K562 (cell line): ENCODE measurements around the gene ZNF407. TPM values are rescaled to one million over a fixed set of nuclear protein-coding genes. Genes with fewer than 3 reads are reported as not detected.

Source experiments
- ARID2 ChIP-seq: fragments of 450-650 bp; IDR thresholded peaks from 2 replicates; pipeline ENCODE4 v1.6.1; 2017; ENCODE audit warnings: antibody characterized with exemption, mild to moderate bottlenecking
- ASH1L ChIP-seq: fragments of 450-650 bp; IDR thresholded peaks from 2 replicates; pipeline ENCODE4 v1.6.1; 2018; ENCODE audit warnings: borderline replicate concordance, mild to moderate bottlenecking, low read depth; ENCODE audit not compliant: partially characterized antibody
- ETS1 ChIP-seq: conservative IDR thresholded peaks from 2 replicates; pipeline ENCODE4 v1.6.1; 2011; ENCODE audit warnings: low read depth, mild to moderate bottlenecking, low read length; ENCODE audit not compliant: control insufficient read depth
- FOXP1 ChIP-seq: sonication (generic); formaldehyde crosslinking; IDR thresholded peaks from 2 replicates; pipeline ENCODE4 v1.8.0; 2022; ENCODE audit warnings: mild to moderate bottlenecking, missing genetic modification reagents
- HDAC1 ChIP-seq, 2 experiments: fragments of 450-650 bp; IDR thresholded peaks; 2 replicates each; pipeline ENCODE4 v1.6.1; 2016 to 2017; ENCODE audit warnings: inconsistent platforms in 1 of 2, mild to moderate bottlenecking in 1 of 2, moderate library complexity in 1 of 2
- NBN ChIP-seq: fragments of 450-650 bp; IDR thresholded peaks from 2 replicates; pipeline ENCODE4 v1.6.1; 2016; ENCODE audit warnings: low read depth, mild to moderate bottlenecking
- NRF1 ChIP-seq, 2 experiments: fragments of 450-650 bp; IDR thresholded peaks in 1 of 2; conservative IDR thresholded peaks in 1 of 2; 2 replicates each; pipeline ENCODE4 v1.6.1; 2014; ENCODE audit warnings: mild to moderate bottlenecking in 2 of 2
- PHF8 ChIP-seq: fragments of 200-600 bp; sonication (generic); IDR thresholded peaks from 2 replicates; pipeline ENCODE4 v1.6.1; 2012; ENCODE audit warnings: mixed run types, mild to moderate bottlenecking, inconsistent platforms, low read length, moderate library complexity, borderline replicate concordance
- SFPQ ChIP-seq: fragments of 200-400 bp; formaldehyde crosslinking; IDR thresholded peaks from 2 replicates; pipeline ENCODE4 v1.6.1; 2017; ENCODE audit warnings: mild to moderate bottlenecking, low read depth, low read length, moderate library complexity
- STAT5A ChIP-seq: IDR thresholded peaks from 2 replicates; pipeline ENCODE4 v1.6.1; 2012; ENCODE audit warnings: low read length, inconsistent platforms, borderline replicate concordance
- TAF9B ChIP-seq: fragments of 450-650 bp; IDR thresholded peaks from 2 replicates; pipeline ENCODE4 v1.6.1; 2018; ENCODE audit warnings: mild to moderate bottlenecking; ENCODE audit not compliant: partially characterized antibody
- ZFX ChIP-seq: sonication (generic); formaldehyde crosslinking; IDR thresholded peaks from 2 replicates; pipeline ENCODE4 v1.8.0; 2022; ENCODE audit warnings: mild to moderate bottlenecking, missing genetic modification reagents, moderate library complexity
- ZKSCAN1 ChIP-seq: fragments of 150-350 bp; IDR thresholded peaks from 2 replicates; pipeline ENCODE4 v1.6.1; 2016; ENCODE audit warnings: low read depth, low read length
- ZNF79 ChIP-seq: fragments of 250-450 bp; sonication (Bioruptor Pico); IDR thresholded peaks from 2 replicates; pipeline ENCODE4 v1.4.0; 2020; ENCODE audit warnings: low read depth, mild to moderate bottlenecking, moderate library complexity
- polyA plus RNA-seq, 8 experiments: library from polyadenylated mRNA; depleted of rRNA in 4 of 8; stranded (reverse) in 5 of 8; unstranded in 3 of 8; fragments of >200 nt; fragmentation: Nextera tagmentation in 2 of 8; fragmentation: Illumina TruSeq in 1 of 8; extraction: Ambion mirVana in 2 of 8; extraction: Trizol in 1 of 8; gene quantifications; 2 replicates each; pipeline versions ENCODE4 v1.2.1 to v1.2.3, GENCODE V29; 2011 to 2014; ENCODE audit warnings: inconsistent platforms in 1 of 8, missing spikeins in 1 of 8
- total RNA-seq, 7 experiments: library from RNA; depleted of rRNA in 6 of 7; stranded (reverse); fragments of >200 nt in 6 of 7; fragmentation: Illumina TruSeq in 2 of 7; extraction: Trizol in 2 of 7; gene quantifications; 2 replicates each; pipeline versions ENCODE4 v1.2.1 to v1.2.3, GENCODE V29; 2011 to 2021; ENCODE audit warnings: low replicate concordance in 1 of 7
- TF ChIP-seq, protein P1 (sequence below): fragments of 450-650 bp; IDR thresholded peaks from 2 replicates; pipeline ENCODE4 v1.6.1; 2017; ENCODE audit warnings: antibody characterized with exemption, mild to moderate bottlenecking
- TF ChIP-seq, protein P2 (sequence below): sonication (generic); formaldehyde crosslinking; IDR thresholded peaks from 2 replicates; pipeline ENCODE4 v1.8.1; 2023; ENCODE audit warnings: mild to moderate bottlenecking, missing genetic modification reagents

The ZNF407 gene
- total and polyA plus RNA-seq, 9 of the 15 experiments (the other 6 are each of a cell fraction or from before 2014, with no cell fraction given), result 0.21 to 5.4 (median 2.3) TPM

DNA sequence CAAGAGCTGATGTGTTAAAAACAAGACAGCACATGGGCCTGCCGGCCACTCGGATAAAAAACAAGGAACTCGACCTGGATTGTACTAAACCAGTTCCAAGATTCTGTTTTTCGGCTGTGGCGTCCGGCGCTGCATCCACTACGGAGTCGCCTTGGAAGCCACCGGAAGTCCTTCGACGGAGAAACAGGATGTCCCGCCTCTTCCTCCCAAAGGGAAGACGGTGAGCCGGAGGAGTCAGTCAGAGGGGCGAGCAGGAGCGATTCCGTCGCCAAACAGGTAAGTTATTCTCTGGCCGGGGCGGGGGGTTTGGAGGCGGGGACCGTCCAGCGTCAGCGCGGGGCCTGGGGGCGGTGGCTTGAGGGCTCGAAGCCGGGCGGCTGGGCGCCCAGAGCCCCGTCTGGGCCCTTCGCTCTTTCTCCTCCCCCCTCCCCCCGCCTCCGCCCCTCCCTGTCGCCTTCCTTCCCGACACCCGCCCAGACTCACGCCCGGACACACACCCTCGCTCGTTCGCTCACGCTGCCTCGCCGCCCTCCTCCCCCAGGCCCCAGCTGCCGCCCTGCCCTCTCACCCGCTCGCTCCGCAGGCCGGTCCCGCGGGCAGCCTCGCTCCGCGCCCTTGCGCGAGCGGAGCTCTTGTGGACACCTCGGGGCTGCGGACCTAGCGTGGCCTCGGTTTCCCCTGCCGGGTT lies at the start of gene ZNF407 (continued):
- TF ChIP-seq, protein P1, sequence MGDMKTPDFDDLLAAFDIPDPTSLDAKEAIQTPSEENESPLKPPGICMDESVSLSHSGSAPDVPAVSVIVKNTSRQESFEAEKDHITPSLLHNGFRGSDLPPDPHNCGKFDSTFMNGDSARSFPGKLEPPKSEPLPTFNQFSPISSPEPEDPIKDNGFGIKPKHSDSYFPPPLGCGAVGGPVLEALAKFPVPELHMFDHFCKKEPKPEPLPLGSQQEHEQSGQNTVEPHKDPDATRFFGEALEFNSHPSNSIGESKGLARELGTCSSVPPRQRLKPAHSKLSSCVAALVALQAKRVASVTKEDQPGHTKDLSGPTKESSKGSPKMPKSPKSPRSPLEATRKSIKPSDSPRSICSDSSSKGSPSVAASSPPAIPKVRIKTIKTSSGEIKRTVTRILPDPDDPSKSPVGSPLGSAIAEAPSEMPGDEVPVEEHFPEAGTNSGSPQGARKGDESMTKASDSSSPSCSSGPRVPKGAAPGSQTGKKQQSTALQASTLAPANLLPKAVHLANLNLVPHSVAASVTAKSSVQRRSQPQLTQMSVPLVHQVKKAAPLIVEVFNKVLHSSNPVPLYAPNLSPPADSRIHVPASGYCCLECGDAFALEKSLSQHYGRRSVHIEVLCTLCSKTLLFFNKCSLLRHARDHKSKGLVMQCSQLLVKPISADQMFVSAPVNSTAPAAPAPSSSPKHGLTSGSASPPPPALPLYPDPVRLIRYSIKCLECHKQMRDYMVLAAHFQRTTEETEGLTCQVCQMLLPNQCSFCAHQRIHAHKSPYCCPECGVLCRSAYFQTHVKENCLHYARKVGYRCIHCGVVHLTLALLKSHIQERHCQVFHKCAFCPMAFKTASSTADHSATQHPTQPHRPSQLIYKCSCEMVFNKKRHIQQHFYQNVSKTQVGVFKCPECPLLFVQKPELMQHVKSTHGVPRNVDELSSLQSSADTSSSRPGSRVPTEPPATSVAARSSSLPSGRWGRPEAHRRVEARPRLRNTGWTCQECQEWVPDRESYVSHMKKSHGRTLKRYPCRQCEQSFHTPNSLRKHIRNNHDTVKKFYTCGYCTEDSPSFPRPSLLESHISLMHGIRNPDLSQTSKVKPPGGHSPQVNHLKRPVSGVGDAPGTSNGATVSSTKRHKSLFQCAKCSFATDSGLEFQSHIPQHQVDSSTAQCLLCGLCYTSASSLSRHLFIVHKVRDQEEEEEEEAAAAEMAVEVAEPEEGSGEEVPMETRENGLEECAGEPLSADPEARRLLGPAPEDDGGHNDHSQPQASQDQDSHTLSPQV, result no peak
- TF ChIP-seq ZFX (CRISPR knock-in tag), result no peak
- TF ChIP-seq ZNF79 (CRISPR knock-in tag), result no peak
- TF ChIP-seq ASH1L, result no peak
- TF ChIP-seq ETS1, result no peak
- TF ChIP-seq ARID2, result no peak
- no peak for TF ChIP-seq NBN
- no peak for TF ChIP-seq FOXP1 (CRISPR knock-in tag)
- peak in 1 of 2 experiments; percentile 75; a peak in 1 of 4 replicates for TF ChIP-seq HDAC1 (IDR thresholded peaks at IDR 0.05)
- TF ChIP-seq STAT5A, result no peak
- no peak for TF ChIP-seq ZKSCAN1
- no peak for TF ChIP-seq NRF1 (conservative IDR thresholded peaks at IDR 0.05 in 1 of 2, IDR thresholded peaks at IDR 0.05 in 1 of 2)
- TF ChIP-seq PHF8, result peak; percentile 48
- no peak for TF ChIP-seq TAF9B
- no peak for TF ChIP-seq SFPQ
- TF ChIP-seq, protein P2, sequence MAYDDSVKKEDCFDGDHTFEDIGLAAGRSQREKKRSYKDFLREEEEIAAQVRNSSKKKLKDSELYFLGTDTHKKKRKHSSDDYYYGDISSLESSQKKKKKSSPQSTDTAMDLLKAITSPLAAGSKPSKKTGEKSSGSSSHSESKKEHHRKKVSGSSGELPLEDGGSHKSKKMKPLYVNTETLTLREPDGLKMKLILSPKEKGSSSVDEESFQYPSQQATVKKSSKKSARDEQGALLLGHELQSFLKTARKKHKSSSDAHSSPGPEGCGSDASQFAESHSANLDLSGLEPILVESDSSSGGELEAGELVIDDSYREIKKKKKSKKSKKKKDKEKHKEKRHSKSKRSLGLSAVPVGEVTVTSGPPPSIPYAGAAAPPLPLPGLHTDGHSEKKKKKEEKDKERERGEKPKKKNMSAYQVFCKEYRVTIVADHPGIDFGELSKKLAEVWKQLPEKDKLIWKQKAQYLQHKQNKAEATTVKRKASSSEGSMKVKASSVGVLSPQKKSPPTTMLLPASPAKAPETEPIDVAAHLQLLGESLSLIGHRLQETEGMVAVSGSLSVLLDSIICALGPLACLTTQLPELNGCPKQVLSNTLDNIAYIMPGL (CRISPR knock-in tag), result no peak
